Astrocyte of the spinal cord (primary cell): ENCODE results near the gene SMG6.
A peak's percentile ranks its signal among the peaks of the same experiment; 100 is the strongest.

Experiments used
- DNase-seq: peaks from one replicate; pipeline ENCODE4 v3.0.0; 2011; ENCODE audit warnings: low read depth, low spot score
- H3K4me3 ChIP-seq: 2 replicates; pipeline ENCODE4 v1.5.1; 2011; ENCODE audit warnings: low read depth, mild to moderate bottlenecking, low read length, moderate library complexity
- in situ Hi-C: cut with HindIII; loops from 2 replicates; pipeline ENCODE4 v1.10.0; 2017; ENCODE audit warnings: low sequenced_read_pairs
- TF ChIP-seq, protein P1 (sequence below): IDR thresholded peaks from 2 replicates; pipeline ENCODE4 v1.5.1; 2012; ENCODE audit warnings: low read depth, mild to moderate bottlenecking, low read length, inconsistent platforms

The SMG6 gene

GRCh38 chr17:2155573-2155972 is 148.0 kb downstream of the SMG6 start:
- H3K4me3 ChIP-seq = no peak overlapping the region
- TF ChIP-seq, protein P1, sequence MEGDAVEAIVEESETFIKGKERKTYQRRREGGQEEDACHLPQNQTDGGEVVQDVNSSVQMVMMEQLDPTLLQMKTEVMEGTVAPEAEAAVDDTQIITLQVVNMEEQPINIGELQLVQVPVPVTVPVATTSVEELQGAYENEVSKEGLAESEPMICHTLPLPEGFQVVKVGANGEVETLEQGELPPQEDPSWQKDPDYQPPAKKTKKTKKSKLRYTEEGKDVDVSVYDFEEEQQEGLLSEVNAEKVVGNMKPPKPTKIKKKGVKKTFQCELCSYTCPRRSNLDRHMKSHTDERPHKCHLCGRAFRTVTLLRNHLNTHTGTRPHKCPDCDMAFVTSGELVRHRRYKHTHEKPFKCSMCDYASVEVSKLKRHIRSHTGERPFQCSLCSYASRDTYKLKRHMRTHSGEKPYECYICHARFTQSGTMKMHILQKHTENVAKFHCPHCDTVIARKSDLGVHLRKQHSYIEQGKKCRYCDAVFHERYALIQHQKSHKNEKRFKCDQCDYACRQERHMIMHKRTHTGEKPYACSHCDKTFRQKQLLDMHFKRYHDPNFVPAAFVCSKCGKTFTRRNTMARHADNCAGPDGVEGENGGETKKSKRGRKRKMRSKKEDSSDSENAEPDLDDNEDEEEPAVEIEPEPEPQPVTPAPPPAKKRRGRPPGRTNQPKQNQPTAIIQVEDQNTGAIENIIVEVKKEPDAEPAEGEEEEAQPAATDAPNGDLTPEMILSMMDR = no peak
- in situ Hi-C loops = no loop called here
- no peak for DNase-seq

GRCh38 chr17:2151358-2152033 is 152.1 kb downstream of the SMG6 start:
- DNase-seq = peak; percentile 28
- H3K4me3 ChIP-seq = no peak overlapping the region
- TF ChIP-seq, protein P1 = no peak
- in situ Hi-C loops = no loop called here

- no peak for DNase-seq
- in situ Hi-C loops = no loop called here
- no peak overlapping the region for H3K4me3 ChIP-seq
- TF ChIP-seq, protein P1 = no peak
These were observed 152.8 kb downstream of the SMG6 start for GRCh38 chr17:2150806-2151205.

GRCh38 chr17:2149934-2150333 is 153.7 kb downstream of the SMG6 start:
- no peak overlapping the region for H3K4me3 ChIP-seq
- in situ Hi-C loops = no loop called here
- TF ChIP-seq, protein P1 = no peak
- DNase-seq = no peak

DNA sequence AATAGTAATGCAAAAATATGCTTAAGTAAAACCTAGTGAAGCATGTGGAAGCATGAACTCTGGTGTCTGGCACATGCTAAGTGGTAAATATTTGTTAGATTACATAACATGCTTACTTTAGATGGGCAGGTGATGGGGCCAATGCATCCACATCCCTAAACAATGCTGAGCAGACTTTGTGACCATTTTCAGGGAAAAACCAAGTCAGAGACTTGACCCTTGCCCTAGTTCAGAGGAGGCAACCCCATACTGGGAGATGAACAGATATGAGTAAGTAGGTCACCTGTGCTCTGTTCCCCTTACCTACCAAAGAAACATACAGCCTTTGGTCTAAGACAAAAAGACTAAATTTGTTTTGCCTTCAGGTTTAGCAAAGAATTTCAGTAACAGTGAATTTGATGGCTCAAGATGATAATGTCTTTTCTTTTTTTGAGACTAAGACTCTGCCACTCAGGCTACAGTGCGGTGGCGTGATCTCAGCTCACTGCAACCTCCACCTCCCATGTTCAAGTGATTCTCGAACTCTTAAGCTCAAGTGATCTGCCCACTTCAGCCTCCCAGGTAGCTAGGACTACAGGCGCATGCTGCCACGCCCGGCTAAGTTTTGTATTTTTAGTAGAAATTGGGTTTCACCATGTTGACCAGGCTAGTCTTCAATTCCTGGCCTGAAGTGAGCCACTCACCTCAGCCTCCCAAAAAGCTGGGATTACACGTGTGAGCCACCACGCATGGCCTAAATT is 157.3 kb downstream of the SMG6 start:
- TF ChIP-seq, protein P1 = no peak
- DNase-seq = no peak
- in situ Hi-C loops = no loop called here
- H3K4me3 ChIP-seq = no peak overlapping the region

- in situ Hi-C loops = no loop called here
These were observed 158.9 kb downstream of the SMG6 start for GRCh38 chr17:2144701-2145100.

More at GRCh38 chr17:2144701-2145100, 158.9 kb downstream of the SMG6 start:
- no peak overlapping the region for H3K4me3 ChIP-seq
- DNase-seq = no peak
- TF ChIP-seq, protein P1 = no peak
